GM06990 (cell line): Measurements from ENCODE around the gene ERMARD.

Experiments used
- DNase-seq: peaks from one replicate; pipeline ENCODE4 v3.0.0-alpha.2; 2011; ENCODE audit not compliant: insufficient read length; ENCODE audit errors: extremely low read depth
- H3K27me3 ChIP-seq: replicated peaks from 2 replicates; pipeline ENCODE4 v1.6.0; 2011; ENCODE audit warnings: low read length; ENCODE audit not compliant: control insufficient read depth, insufficient read depth
- H3K36me3 ChIP-seq: 2 replicates; pipeline ENCODE4 v1.5.1; 2011; ENCODE audit warnings: low read length; ENCODE audit not compliant: control insufficient read depth, insufficient read depth
- H3K4me3 ChIP-seq: replicated peaks from 2 replicates; pipeline ENCODE4 v1.5.1; 2011; ENCODE audit warnings: low read depth, mild to moderate bottlenecking, control low read depth, low read length
- CTCF ChIP-seq: IDR thresholded peaks from 2 replicates; pipeline ENCODE4 v1.5.1; 2011; ENCODE audit warnings: low read length, control low read depth, mild to moderate bottlenecking, inconsistent platforms; ENCODE audit not compliant: insufficient read depth, poor library complexity, severe bottlenecking

The ERMARD gene

GRCh38 chr6:169776379-169776778, 25.0 kb downstream of the ERMARD start:
- no peak for DNase-seq
- TF ChIP-seq CTCF, result no peak
- Histone ChIP-seq H3K27me3 (no peaks in the 10 kb centered on the region), H3K4me3 (no peak overlapping the region), H3K36me3 (peaks cover 19% of the 10 kb centered on the region)

DNA sequence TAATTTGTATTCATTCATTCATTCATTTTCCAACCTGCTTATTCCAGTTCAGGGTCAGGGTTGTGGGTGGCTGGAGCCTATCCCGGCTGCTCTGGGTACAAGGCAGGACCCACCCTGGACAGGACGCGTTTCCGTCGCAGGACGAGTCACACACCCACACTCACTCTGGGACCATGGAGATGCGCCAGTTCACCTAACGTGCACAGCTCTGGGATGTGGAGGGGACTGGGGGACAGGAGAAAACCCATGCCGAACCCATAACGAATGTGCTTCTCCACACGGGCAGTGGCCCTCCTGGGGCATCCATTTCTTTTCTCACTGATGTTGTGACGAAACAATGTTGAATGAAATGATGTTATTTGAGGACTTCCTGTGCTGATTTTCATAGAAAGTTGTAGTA, 26.5 kb downstream of the ERMARD start:
- no peak for TF ChIP-seq CTCF
- Histone ChIP-seq H3K36me3 (peaks cover 19% of the 10 kb centered on the region), H3K4me3 (no peak overlapping the region), H3K27me3 (no peaks in the 10 kb centered on the region)
- DNase-seq, result no peak

DNA sequence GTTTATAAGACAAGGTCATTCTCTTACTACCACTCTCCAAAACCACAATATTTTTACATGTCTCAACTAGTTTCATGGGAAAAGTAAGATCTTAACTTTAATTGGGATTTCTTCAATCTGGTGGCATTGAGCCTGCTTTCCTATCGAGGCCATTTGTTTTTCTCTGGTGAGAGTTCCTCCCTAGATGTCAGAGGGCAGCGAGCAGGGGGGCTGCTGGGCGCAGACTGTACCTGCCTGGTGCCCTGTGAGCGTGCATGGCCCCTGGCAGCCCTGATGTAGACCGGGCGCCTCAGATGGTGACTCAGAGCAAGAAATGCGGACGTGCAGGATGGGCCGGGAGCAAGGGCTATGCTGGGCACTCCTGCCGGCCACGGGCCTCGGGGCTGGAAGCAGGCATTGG, 27.2 kb downstream of the ERMARD start:
- no peak for DNase-seq
- peaks cover 19% of the 10 kb centered on the region for H3K36me3 ChIP-seq
- no peaks in the 10 kb centered on the region for H3K27me3 ChIP-seq
- H3K4me3 ChIP-seq, result no peak overlapping the region
- no peak for TF ChIP-seq CTCF

DNA sequence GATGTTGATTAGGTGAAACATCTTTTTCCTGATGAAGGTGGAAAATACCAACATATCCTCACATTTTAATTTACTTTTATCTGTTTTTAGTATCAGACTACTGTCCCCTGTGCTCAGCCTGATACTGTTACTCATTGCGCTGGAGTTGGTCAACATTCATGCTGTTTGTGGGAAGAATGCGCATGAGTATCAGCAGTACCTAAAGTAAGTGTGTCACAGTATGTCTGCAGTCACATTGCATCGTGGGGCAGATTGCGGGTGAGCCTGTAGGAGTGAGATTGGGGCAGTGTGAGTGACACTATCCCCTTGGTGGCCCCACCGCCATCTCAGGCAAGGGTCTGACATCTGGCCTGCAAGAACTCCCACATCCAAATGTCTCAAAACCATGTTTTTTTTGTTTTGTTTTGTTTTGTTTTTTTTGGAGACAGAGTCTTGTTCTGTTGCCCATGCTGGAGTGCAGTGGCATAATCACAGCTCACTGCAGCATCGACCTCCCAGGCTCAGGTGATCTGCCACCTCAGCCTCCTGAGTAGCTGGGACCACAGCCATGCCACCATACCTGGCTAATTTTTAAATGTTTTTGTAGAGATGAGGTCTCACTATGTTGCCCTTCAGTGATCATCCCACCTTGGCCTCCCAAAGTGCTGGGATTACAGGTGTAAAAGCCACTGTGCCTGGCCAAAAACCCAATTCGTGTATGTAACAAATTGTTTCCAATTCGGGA, 27.8 kb downstream of the ERMARD start:
- H3K27me3 ChIP-seq, result no peaks in the 10 kb centered on the region
- peaks cover 18% of the 10 kb centered on the region for H3K36me3 ChIP-seq
- TF ChIP-seq CTCF, result no peak
- DNase-seq, result no peak
- H3K4me3 ChIP-seq, result no peak overlapping the region

GRCh38 chr6:169779896-169780295, 28.5 kb downstream of the ERMARD start:
- no peaks in the 10 kb centered on the region for H3K27me3 ChIP-seq
- TF ChIP-seq CTCF, result no peak
- H3K4me3 ChIP-seq, result no peak overlapping the region
- no peak for DNase-seq
- peaks cover 15% of the 10 kb centered on the region for H3K36me3 ChIP-seq
